HEK293 (cell line): ENCODE measurements around the gene MMP23B.
A peak's percentile ranks its signal among the peaks of the same experiment; 100 is the strongest.

Experiments
- CTCF ChIA-PET: fragments of 350-600 bp; formaldehyde crosslinking; extraction: SDS; loops from one replicate; lab custom pipeline; 2021; ENCODE audit warnings: antibody characterized with exemption; lab: Yijun Ruan, JAX
- POLR2A ChIA-PET: fragments of 300-600 bp; formaldehyde crosslinking; extraction: SDS; loops from one replicate; lab custom pipeline; 2020; ENCODE audit warnings: antibody characterized with exemption, inconsistent platforms; lab: Yijun Ruan, JAX
- H3K27ac ChIP-seq: fragments of 200-500 bp; sonication (Bioruptor generic); 2 replicates; pipeline ENCODE4 v1.5.1; 2014; ENCODE audit warnings: low read depth, low read length, control low read depth, inconsistent platforms; ENCODE audit errors: extremely low read depth
- H3K36me3 ChIP-seq, 2 experiments: fragments of 200-500 bp in 1 of 2; sonication (Bioruptor generic) in 1 of 2; 1 replicate in 1 of 2; 2 replicates in 1 of 2; pipeline ENCODE4 v1.5.1; 2014 to 2017; ENCODE audit warnings: inconsistent platforms in 2 of 2, low read length in 2 of 2; ENCODE audit not compliant: control insufficient read depth in 2 of 2, insufficient read depth in 1 of 2
- H3K4me1 ChIP-seq: fragments of 200-500 bp; sonication (Bioruptor generic); 2 replicates; pipeline ENCODE4 v1.5.1; 2014; ENCODE audit warnings: mild to moderate bottlenecking, low read length, inconsistent platforms; ENCODE audit not compliant: control insufficient read depth, insufficient read depth
- H3K4me3 ChIP-seq: 2 replicates; pipeline ENCODE4 v1.5.1; 2011; ENCODE audit warnings: low read depth, mild to moderate bottlenecking, control low read depth, low read length, moderate library complexity
- H3K9me3 ChIP-seq: fragments of 200-500 bp; sonication (Bioruptor generic); 2 replicates; pipeline ENCODE4 v1.5.1; 2014; ENCODE audit warnings: low read depth, low read length, inconsistent platforms; ENCODE audit not compliant: control insufficient read depth, insufficient read depth
- ZFHX2 ChIP-seq: fragments of 450-650 bp; formaldehyde crosslinking; conservative IDR thresholded peaks from 2 replicates; pipeline ENCODE4 v1.5.1; 2016; ENCODE audit warnings: missing biosample characterization, missing genetic modification characterization
- ZNF114 ChIP-seq: fragments of 450-650 bp; formaldehyde crosslinking; IDR thresholded peaks from 2 replicates; pipeline ENCODE4 v1.5.0; 2017; ENCODE audit warnings: missing biosample characterization, missing genetic modification characterization
- ZNF600 ChIP-seq: fragments of 450-650 bp; formaldehyde crosslinking; IDR thresholded peaks from 2 replicates; pipeline ENCODE4 v1.5.1; 2016; ENCODE audit warnings: missing biosample characterization, missing genetic modification characterization
- ZNF843 ChIP-seq: fragments of 450-650 bp; formaldehyde crosslinking; IDR thresholded peaks from 2 replicates; pipeline ENCODE4 v1.5.1; 2016; ENCODE audit warnings: missing biosample characterization, missing genetic modification characterization
- TF ChIP-seq, protein P1 (sequence below): fragments of 450-650 bp; formaldehyde crosslinking; IDR thresholded peaks from 2 replicates; pipeline ENCODE4 v1.5.1; 2016; ENCODE audit warnings: missing biosample characterization, missing genetic modification characterization
- TF ChIP-seq, protein P2 (sequence below): fragments of 450-650 bp; formaldehyde crosslinking; IDR thresholded peaks from 2 replicates; pipeline ENCODE4 v1.5.1; 2016; ENCODE audit warnings: missing biosample characterization, missing genetic modification characterization
- TF ChIP-seq, protein P3 (sequence below): fragments of 450-650 bp; formaldehyde crosslinking; IDR thresholded peaks from 2 replicates; pipeline ENCODE4 v1.5.1; 2016; ENCODE audit warnings: missing biosample characterization, missing genetic modification characterization
- TF ChIP-seq, protein P4 (sequence below): fragments of 450-650 bp; formaldehyde crosslinking; IDR thresholded peaks from 2 replicates; pipeline ENCODE4 v1.5.1; 2016; ENCODE audit warnings: missing biosample characterization, missing genetic modification characterization
- TF ChIP-seq, protein P5 (sequence below): fragments of 450-650 bp; formaldehyde crosslinking; IDR thresholded peaks from 2 replicates; pipeline ENCODE4 v1.5.1; 2017; ENCODE audit warnings: missing biosample characterization, mild to moderate bottlenecking, missing genetic modification characterization, moderate library complexity

MMP23B gene

DNA sequence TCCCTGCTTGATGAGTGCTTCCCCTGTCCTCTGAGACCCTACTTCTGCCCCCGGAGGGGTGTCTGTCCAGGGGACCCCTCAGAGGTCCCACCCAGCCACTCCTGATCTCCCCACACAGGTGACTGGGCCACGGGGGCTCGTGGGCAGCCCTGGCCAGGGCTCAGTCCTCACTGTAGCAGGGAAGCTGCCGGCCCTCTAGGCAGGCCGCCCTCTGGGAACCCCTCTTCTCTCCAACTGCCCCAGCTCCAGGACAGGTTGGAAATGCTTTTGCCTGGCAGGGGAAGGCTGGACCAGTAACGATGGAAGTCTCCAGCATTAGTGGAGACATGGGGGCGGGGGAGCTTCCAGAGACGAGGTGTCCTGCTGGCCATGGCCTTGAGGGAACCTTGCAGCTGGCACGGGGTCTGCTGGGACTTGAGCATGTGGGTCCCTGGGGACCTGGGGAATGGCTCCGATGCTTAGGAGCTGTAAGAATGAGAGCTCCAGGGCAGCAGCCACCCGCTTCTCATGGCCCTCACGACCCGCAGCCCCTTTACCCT is 28.9 kb upstream of the MMP23B start:
- CTCF ChIA-PET = no interaction called here
- POLR2A ChIA-PET = interaction anchor here (1.5 to 2.6 kb wide), 2 partner anchors 11 to 25 kb away, joined by 3 to 17 read pairs; partner anchors contain the start of gene MIB2
- H3K4me1 ChIP-seq = peaks cover under 1% of the 10 kb centered on the region; the same call in 1 of the 2 replicates
- H3K9me3 ChIP-seq = no peaks in the 10 kb centered on the region
- no peak overlapping the region for H3K27ac ChIP-seq
- TF ChIP-seq, protein P1, sequence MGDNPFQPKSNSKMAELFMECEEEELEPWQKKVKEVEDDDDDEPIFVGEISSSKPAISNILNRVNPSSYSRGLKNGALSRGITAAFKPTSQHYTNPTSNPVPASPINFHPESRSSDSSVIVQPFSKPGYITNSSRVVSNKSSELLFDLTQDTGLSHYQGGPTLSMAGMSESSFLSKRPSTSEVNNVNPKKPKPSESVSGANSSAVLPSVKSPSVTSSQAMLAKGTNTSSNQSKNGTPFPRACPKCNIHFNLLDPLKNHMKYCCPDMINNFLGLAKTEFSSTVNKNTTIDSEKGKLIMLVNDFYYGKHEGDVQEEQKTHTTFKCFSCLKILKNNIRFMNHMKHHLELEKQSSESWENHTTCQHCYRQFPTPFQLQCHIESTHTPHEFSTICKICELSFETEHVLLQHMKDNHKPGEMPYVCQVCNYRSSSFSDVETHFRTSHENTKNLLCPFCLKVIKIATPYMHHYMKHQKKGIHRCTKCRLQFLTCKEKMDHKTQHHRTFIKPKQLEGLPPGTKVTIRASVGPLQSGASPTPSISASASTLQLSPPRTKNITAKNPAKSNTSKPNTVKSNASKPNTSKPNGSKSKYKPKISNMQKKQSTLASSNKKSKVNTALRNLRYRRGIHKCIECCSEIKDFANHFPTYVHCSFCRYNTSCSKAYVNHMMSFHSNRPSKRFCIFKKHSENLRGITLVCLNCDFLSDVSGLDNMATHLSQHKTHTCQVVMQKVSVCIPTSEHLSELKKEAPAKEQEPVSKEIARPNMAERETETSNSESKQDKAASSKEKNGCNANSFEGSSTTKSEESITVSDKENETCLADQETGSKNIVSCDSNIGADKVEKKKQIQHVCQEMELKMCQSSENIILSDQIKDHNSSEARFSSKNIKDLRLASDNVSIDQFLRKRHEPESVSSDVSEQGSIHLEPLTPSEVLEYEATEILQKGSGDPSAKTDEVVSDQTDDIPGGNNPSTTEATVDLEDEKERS (tag by site-specific recombination) = no peak
- TF ChIP-seq, protein P2, sequence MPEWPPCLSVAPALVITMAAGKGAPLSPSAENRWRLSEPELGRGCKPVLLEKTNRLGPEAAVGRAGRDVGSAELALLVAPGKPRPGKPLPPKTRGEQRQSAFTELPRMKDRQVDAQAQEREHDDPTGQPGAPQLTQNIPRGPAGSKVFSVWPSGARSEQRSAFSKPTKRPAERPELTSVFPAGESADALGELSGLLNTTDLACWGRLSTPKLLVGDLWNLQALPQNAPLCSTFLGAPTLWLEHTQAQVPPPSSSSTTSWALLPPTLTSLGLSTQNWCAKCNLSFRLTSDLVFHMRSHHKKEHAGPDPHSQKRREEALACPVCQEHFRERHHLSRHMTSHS (tag by site-specific recombination) = no peak
- TF ChIP-seq ZNF843 (no peak), ZNF114 (tag by site-specific recombination) (no peak), ZFHX2 (tag by site-specific recombination) (peak; percentile 28; the same call in 1 of the 2 replicates)
- TF ChIP-seq, protein P3, sequence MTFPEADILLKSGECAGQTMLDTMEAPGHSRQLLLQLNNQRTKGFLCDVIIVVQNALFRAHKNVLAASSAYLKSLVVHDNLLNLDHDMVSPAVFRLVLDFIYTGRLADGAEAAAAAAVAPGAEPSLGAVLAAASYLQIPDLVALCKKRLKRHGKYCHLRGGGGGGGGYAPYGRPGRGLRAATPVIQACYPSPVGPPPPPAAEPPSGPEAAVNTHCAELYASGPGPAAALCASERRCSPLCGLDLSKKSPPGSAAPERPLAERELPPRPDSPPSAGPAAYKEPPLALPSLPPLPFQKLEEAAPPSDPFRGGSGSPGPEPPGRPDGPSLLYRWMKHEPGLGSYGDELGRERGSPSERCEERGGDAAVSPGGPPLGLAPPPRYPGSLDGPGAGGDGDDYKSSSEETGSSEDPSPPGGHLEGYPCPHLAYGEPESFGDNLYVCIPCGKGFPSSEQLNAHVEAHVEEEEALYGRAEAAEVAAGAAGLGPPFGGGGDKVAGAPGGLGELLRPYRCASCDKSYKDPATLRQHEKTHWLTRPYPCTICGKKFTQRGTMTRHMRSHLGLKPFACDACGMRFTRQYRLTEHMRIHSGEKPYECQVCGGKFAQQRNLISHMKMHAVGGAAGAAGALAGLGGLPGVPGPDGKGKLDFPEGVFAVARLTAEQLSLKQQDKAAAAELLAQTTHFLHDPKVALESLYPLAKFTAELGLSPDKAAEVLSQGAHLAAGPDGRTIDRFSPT (tag by site-specific recombination) = 0 out of 2 replicates have a peak, but pooled peaks have one; percentile 21
- H3K36me3 ChIP-seq = no peaks in the 10 kb centered on the region
- no peak overlapping the region for H3K4me3 ChIP-seq

DNA sequence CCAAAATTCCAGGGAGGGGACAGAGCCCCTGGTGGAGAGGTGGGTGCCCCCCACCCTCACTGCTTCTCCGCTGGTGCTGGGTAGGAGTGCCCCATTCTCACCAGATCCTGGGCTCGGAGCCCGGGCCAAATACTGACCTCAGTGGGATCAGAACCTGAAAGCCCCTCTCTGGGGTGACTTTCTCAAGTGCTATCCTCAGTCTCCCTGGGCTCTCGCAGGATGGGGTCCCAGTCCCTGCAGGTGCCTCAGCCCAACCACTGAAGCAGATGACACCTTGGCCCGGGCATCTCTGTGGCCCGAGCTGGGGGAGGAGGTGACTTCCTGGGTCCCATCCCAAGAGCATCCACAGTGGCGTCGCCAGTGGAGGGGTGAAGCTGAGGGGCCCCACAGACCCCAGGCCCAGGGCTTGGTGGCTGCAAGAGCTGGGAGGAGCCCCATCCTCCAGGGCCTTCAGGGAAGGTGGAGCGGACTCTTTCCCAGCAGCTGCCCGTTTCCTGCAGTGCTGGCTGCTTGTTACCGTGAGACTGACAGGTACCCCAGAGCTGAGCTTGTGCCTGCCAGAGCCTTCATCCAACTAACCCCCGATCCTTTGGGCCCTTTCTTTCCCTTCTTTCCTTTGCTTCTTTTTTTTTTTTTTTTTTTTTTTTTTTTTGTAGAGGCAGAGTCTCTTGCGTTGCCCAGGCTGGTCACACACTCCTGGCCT is 28.2 kb upstream of the MMP23B start:
- Histone ChIP-seq H3K27ac (no peak overlapping the region), H3K36me3 (no peaks in the 10 kb centered on the region), H3K9me3 (no peaks in the 10 kb centered on the region), H3K4me1 (no peaks in the 10 kb centered on the region; the same call in 1 of the 2 replicates), H3K4me3 (no peak overlapping the region)
- TF ChIP-seq, protein P4, sequence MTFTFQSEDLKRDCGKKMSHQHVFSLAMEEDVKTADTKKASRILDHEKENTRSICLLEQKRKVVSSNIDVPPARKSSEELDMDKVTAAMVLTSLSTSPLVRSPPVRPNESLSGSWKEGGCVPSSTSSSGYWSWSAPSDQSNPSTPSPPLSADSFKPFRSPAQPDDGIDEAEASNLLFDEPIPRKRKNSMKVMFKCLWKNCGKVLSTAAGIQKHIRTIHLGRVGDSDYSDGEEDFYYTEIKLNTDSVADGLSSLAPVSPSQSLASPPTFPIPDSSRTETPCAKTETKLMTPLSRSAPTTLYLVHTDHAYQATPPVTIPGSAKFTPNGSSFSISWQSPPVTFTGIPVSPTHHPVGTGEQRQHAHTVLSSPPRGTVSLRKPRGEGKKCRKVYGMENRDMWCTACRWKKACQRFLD (tag by site-specific recombination) = no peak
- peak; percentile 56; the same call in 1 of the 2 replicates for TF ChIP-seq ZNF600
- TF ChIP-seq, protein P5, sequence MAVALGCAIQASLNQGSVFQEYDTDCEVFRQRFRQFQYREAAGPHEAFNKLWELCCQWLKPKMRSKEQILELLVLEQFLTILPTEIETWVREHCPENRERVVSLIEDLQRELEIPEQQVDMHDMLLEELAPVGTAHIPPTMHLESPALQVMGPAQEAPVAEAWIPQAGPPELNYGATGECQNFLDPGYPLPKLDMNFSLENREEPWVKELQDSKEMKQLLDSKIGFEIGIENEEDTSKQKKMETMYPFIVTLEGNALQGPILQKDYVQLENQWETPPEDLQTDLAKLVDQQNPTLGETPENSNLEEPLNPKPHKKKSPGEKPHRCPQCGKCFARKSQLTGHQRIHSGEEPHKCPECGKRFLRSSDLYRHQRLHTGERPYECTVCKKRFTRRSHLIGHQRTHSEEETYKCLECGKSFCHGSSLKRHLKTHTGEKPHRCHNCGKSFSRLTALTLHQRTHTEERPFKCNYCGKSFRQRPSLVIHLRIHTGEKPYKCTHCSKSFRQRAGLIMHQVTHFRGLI (tag by site-specific recombination) = peak; percentile 68
- POLR2A ChIA-PET = interaction anchor here (0.6 to 2.6 kb wide), 3 partner anchors 11 to 24 kb away, joined by 3 to 17 read pairs (median 9); partner anchors contain the start of gene MIB2
- CTCF ChIA-PET = no interaction called here
